Testis (tissue), 3 donors: ENCODE results near the gene SNED1. TPM values are rescaled to one million over a fixed set of nuclear protein-coding genes. Genes with fewer than 3 reads are reported as not detected.

Source experiments
- DNase-seq: peaks from one replicate; pipeline ENCODE4 v3.0.0-alpha.2; 2019
- H3K27ac ChIP-seq, 2 donors: fragments of 200-600 bp; sonication (generic); one replicate each; pipeline ENCODE4 v1.5.1; 2019
- H3K27me3 ChIP-seq: fragments of 200-600 bp; sonication (generic); one replicate; pipeline ENCODE4 v1.5.1; 2019
- H3K36me3 ChIP-seq: fragments of 200-600 bp; sonication (generic); one replicate; pipeline ENCODE4 v1.5.1; 2017; ENCODE audit warnings: low read depth; ENCODE audit errors: missing control alignments
- H3K4me1 ChIP-seq: fragments of 200-600 bp; sonication (generic); one replicate; pipeline ENCODE4 v1.5.1; 2019
- H3K4me3 ChIP-seq, 2 donors: fragments of 200-600 bp; sonication (generic); one replicate each; pipeline ENCODE4 v1.5.1; 2017 to 2019
- H3K9me3 ChIP-seq: fragments of 200-600 bp; sonication (generic); one replicate; pipeline ENCODE4 v1.5.1; 2017
- CTCF ChIP-seq, 3 experiments: fragments of 450-650 bp in 2 of 3; fragments of 200-600 bp in 1 of 3; sonication (generic) in 1 of 3; IDR thresholded peaks; one replicate each; pipeline ENCODE4 v1.5.1; 2016 to 2019; ENCODE audit warnings: antibody characterized with exemption in 3 of 3, mild to moderate bottlenecking in 2 of 3, moderate library complexity in 1 of 3
- POLR2A ChIP-seq: fragments of 450-650 bp; IDR thresholded peaks from one replicate; pipeline ENCODE4 v1.6.1; 2017; ENCODE audit warnings: antibody characterized with exemption, mild to moderate bottlenecking, moderate library complexity
- WGBS, 2 donors: methylation state at CpG; one replicate each; pipeline ENCODE4 v1.1.5; 2018; 5-methylcytosine and 5-hydroxymethylcytosine counted together
- intact Hi-C: fragments of 100-400 bp; cut with DNase I; formaldehyde crosslinking; loops from one replicate; pipeline ENCODE4 v1.15.1; 2023; ENCODE audit warnings: low total_unique reads
- polyA plus RNA-seq: library from polyadenylated mRNA; stranded (reverse); fragments of 350-450 nt; fragmentation: Illumina TruSeq; extraction: RNeasy Lipid Tissue Mini Kit (QIAGEN cat#74804); gene quantifications from one replicate; pipeline ENCODE4 v1.2.3, GENCODE V29; 2014; ENCODE audit warnings: low read depth, low replicate concordance; ENCODE audit not compliant: insufficient read depth
- total RNA-seq, 2 donors: library from RNA; depleted of rRNA; stranded (reverse); fragments of >200 nt; gene quantifications; one replicate each; pipeline ENCODE4 v1.2.3, GENCODE V29; 2016

The SNED1 gene
- total and polyA plus RNA-seq, 3 donors from 2014 or later, result 15.8 to 107 (median 82.7) TPM

- WGBS, 2 donors, result 49 to 53% methylated on average over 6 to 11 of the region's 12 CpGs
- intact Hi-C loops, result no loop called here
- peak; percentile 9 for DNase-seq
- no peak for TF ChIP-seq CTCF (IDR thresholded peaks at IDR 0.05)
- no peak for TF ChIP-seq POLR2A
- Histone ChIP-seq H3K36me3 (no peaks in the 10 kb centered on the region), H3K27ac (peak overlapping the region; percentile 44 to 74), H3K4me3 (no peak overlapping the region), H3K27me3 (no peaks in the 10 kb centered on the region), H3K9me3 (no peaks in the 10 kb centered on the region), H3K4me1 (peaks cover 31% of the 10 kb centered on the region)
These were observed 12.3 kb downstream of the SNED1 start for GRCh38 chr2:241010531-241011295.

GRCh38 chr2:241011296-241011600 lies 12.8 kb downstream of the SNED1 start:
- Histone ChIP-seq H3K4me3 (no peak overlapping the region), H3K27me3 (no peaks in the 10 kb centered on the region), H3K27ac (no peak overlapping the region), H3K4me1 (peaks cover 31% of the 10 kb centered on the region), H3K36me3 (no peaks in the 10 kb centered on the region), H3K9me3 (no peaks in the 10 kb centered on the region)
- peak; percentile 5 for DNase-seq
- intact Hi-C loops, result no loop called here
- TF ChIP-seq POLR2A (no peak), CTCF (IDR thresholded peaks at IDR 0.05) (no peak)
- WGBS, 2 donors, result 88 to 93% methylated on average over 8 to 9 of the region's 9 CpGs

- no peak overlapping the region for H3K4me3 ChIP-seq
- H3K27ac ChIP-seq, result no peak overlapping the region
- TF ChIP-seq POLR2A (no peak), CTCF (IDR thresholded peaks at IDR 0.05) (no peak)
- H3K4me1 ChIP-seq, result peaks cover 31% of the 10 kb centered on the region
- WGBS, 2 donors, result 78 to 86% methylated on average over 14 to 29 of the region's 29 CpGs
- peak; percentile 9 for DNase-seq
- no peaks in the 10 kb centered on the region for H3K36me3 ChIP-seq
- intact Hi-C loops, result no loop called here
- H3K27me3 ChIP-seq, result no peaks in the 10 kb centered on the region
- H3K9me3 ChIP-seq, result no peaks in the 10 kb centered on the region
These were observed 13.5 kb downstream of the SNED1 start for GRCh38 chr2:241011751-241012510.

DNA sequence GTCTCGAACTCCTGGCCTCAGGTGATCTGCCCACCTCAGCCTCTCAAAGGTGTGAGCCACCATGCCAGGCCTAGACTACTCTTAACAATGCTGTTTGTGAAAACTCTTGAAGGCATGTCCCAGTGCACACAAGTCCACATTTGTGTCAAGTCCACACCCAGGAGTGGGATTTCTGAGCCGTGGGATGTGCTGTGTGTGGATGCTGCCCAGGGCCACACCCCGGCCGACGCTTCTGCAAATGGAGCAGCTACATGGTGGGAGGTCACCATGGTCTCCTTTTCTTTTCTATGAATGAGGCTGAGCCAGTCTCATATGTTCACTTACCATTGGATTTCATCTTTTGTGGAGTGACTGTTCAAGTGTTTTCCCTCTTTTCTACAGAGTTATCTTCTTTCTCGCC lies 15.8 kb downstream of the SNED1 start:
- peaks cover 17% of the 10 kb centered on the region for H3K4me1 ChIP-seq
- no peaks in the 10 kb centered on the region for H3K27me3 ChIP-seq
- 75 to 88% methylated on average over 6 of the region's 6 CpGs for WGBS, 2 donors
- peak; percentile 11 for DNase-seq
- H3K36me3 ChIP-seq, result no peaks in the 10 kb centered on the region
- no peaks in the 10 kb centered on the region for H3K9me3 ChIP-seq
- no peak for TF ChIP-seq POLR2A
- TF ChIP-seq CTCF (IDR thresholded peaks at IDR 0.05), result no peak
- no peak overlapping the region for H3K4me3 ChIP-seq
- H3K27ac ChIP-seq, result no peak overlapping the region
- intact Hi-C loops, result no loop called here
